ENCODE measurements around the gene AGAP2. TPM values are rescaled to one million over a fixed set of nuclear protein-coding genes. Genes with fewer than 3 reads are reported as not detected.

AGAP2 gene
- total RNA-seq, 2 donors from 2014 or later, result 0.75 to 4.8 TPM

- TF ChIP-seq CTCF (IDR thresholded peaks at IDR 0.05), result no peak
- Histone ChIP-seq H3K36me3 (peaks cover 24% of the 10 kb centered on the region), H3K4me3 (no peak overlapping the region), H3K9me3 (peaks cover 0 to 7% of the 10 kb centered on the region in 2 donors), H3K27me3 (no peaks in the 10 kb centered on the region), H3K27ac (no peak overlapping the region), H3K4me1 (no peaks in the 10 kb centered on the region)
- no peak for DNase-seq (ENCODE audit: low spot score)
Measured at GRCh38 chr12:57708296-57708695, 30.2 kb downstream of the AGAP2 start.

GRCh38 chr12:57707250-57707649 is 31.3 kb downstream of the AGAP2 start:
- TF ChIP-seq CTCF (IDR thresholded peaks at IDR 0.05), result no peak
- H3K27me3 ChIP-seq, result no peaks in the 10 kb centered on the region
- H3K4me3 ChIP-seq, result no peak overlapping the region
- H3K36me3 ChIP-seq, result peaks cover 27% of the 10 kb centered on the region
- peaks cover 0 to 7% of the 10 kb centered on the region in 2 donors for H3K9me3 ChIP-seq
- H3K27ac ChIP-seq, result no peak overlapping the region
- no peak for DNase-seq (ENCODE audit: low spot score)
- no peaks in the 10 kb centered on the region for H3K4me1 ChIP-seq

GRCh38 chr12:57700317-57700716 is 38.2 kb downstream of the AGAP2 start:
- Histone ChIP-seq H3K36me3 (peaks cover 33% of the 10 kb centered on the region), H3K27me3 (no peaks in the 10 kb centered on the region)
- no peak for TF ChIP-seq CTCF (IDR thresholded peaks at IDR 0.05)

GRCh38 chr12:57698414-57698813 is 40.1 kb downstream of the AGAP2 start:
- TF ChIP-seq CTCF (IDR thresholded peaks at IDR 0.05), result no peak
- no peak for DNase-seq (ENCODE audit: low spot score)
- Histone ChIP-seq H3K36me3 (peaks cover 24% of the 10 kb centered on the region), H3K4me1 (peaks cover 0 to 12% of the 10 kb centered on the region in 2 donors), H3K9me3 (peaks cover 0 to 2% of the 10 kb centered on the region in 2 donors), H3K27ac (no peak overlapping the region), H3K27me3 (no peaks in the 10 kb centered on the region), H3K4me3 (no peak overlapping the region)

More at GRCh38 chr12:57700317-57700716, 38.2 kb downstream of the AGAP2 start:
- H3K9me3 ChIP-seq, result peaks cover 0 to 7% of the 10 kb centered on the region in 2 donors
- no peak overlapping the region for H3K27ac ChIP-seq
- no peak overlapping the region for H3K4me3 ChIP-seq
- H3K4me1 ChIP-seq, result peaks cover 0 to 2% of the 10 kb centered on the region in 2 donors
- DNase-seq (ENCODE audit: low spot score), result no peak

GRCh38 chr12:57697076-57697475 is 41.5 kb downstream of the AGAP2 start:
- H3K27me3 ChIP-seq, result no peaks in the 10 kb centered on the region
- no peak for DNase-seq (ENCODE audit: low spot score)
- H3K9me3 ChIP-seq, result no peaks in the 10 kb centered on the region
- peaks cover 0 to 12% of the 10 kb centered on the region in 2 donors for H3K4me1 ChIP-seq
- H3K36me3 ChIP-seq, result peaks cover 20% of the 10 kb centered on the region
- no peak overlapping the region for H3K27ac ChIP-seq
- H3K4me3 ChIP-seq, result no peak overlapping the region
- no peak for TF ChIP-seq CTCF (IDR thresholded peaks at IDR 0.05)

GRCh38 chr12:57695770-57696432 is 42.6 kb downstream of the AGAP2 start:
- DNase-seq (ENCODE audit: low spot score), result no peak
- Histone ChIP-seq H3K27ac (no peak overlapping the region), H3K4me3 (no peak overlapping the region), H3K36me3 (peaks cover 20% of the 10 kb centered on the region), H3K27me3 (no peaks in the 10 kb centered on the region), H3K4me1 (peaks cover 0 to 12% of the 10 kb centered on the region in 2 donors), H3K9me3 (peaks cover 0 to 4% of the 10 kb centered on the region in 2 donors)
- no peak for TF ChIP-seq CTCF (IDR thresholded peaks at IDR 0.05)
